H54 (cell line): ENCODE results near the gene CLEC4F.

Experiments used
- DNase-seq: peaks from one replicate; pipeline ENCODE4 v3.0.0; 2011; ENCODE audit warnings: low spot score, mixed read lengths; ENCODE audit not compliant: insufficient read length
- FAIRE-seq: peaks from 3 replicates; lab custom pipeline; 2011; peaks lifted over from hg19 to GRCh38; lab: Jason Lieb, UNC
- POLR2A ChIP-seq: IDR thresholded peaks from 2 replicates; pipeline ENCODE4 v1.6.1; 2011; ENCODE audit warnings: low read depth, mild to moderate bottlenecking, low read length

CLEC4F gene

GRCh38 chr2:70833246-70833645 lies 12.8 kb upstream of the CLEC4F start:
- TF ChIP-seq POLR2A, result no peak
- no peak for FAIRE-seq
- DNase-seq, result no peak

GRCh38 chr2:70832386-70832785 lies 12.0 kb upstream of the CLEC4F start:
- no peak for DNase-seq
- no peak for FAIRE-seq
- no peak for TF ChIP-seq POLR2A

GRCh38 chr2:70831861-70832260 lies 11.5 kb upstream of the CLEC4F start:
- DNase-seq (no peak), FAIRE-seq (no peak)

DNA sequence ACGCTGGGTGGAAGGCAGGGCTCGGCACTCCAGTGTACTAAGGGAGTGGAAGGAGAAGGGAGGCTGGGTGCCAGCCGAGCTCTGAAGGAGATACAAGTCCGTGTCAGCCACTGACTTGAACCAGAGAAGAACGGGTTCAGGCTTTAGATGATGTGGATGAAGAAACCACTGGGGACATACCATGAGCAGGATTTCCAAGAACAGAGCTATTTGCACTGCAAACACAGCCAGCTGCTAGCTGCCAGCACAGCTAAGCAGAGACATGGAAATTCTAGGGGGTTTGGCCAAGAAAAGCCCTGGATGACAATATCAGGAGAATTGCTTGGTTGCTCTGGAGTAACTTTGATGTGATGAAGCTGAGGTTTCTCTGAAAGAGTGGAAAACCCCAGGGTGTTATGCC lies 10.0 kb upstream of the CLEC4F start:
- FAIRE-seq, result no peak
- no peak for TF ChIP-seq POLR2A
- DNase-seq, result no peak

More at GRCh38 chr2:70831861-70832260, 11.5 kb upstream of the CLEC4F start:
- TF ChIP-seq POLR2A, result no peak

DNA sequence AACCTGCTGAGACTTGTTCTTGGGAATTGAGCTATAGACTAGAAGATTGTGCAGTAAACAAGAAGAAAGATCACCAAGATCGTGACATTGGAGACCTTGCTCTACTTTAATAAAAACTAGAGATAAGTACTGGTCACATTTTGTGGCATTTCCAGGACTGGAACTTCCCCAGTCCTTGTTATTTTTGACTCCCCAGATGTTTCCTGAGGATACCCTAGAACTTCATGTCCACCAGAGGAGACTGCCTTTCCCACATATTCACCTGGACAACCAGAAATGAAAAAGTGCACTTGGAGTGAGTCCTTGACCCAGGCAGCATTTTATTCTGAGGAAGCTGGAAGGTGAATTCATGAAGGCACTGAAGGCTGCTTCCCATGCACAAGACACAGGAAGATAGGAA lies 9.5 kb upstream of the CLEC4F start:
- FAIRE-seq, result no peak
- no peak for TF ChIP-seq POLR2A
- no peak for DNase-seq

- DNase-seq, result peak; percentile 38
- no peak for FAIRE-seq
- TF ChIP-seq POLR2A, result no peak
Measured at GRCh38 chr2:70828914-70829824, 8.8 kb upstream of the CLEC4F start.

GRCh38 chr2:70828115-70828514 lies 7.7 kb upstream of the CLEC4F start:
- DNase-seq (no peak), FAIRE-seq (no peak)
- no peak for TF ChIP-seq POLR2A

DNA sequence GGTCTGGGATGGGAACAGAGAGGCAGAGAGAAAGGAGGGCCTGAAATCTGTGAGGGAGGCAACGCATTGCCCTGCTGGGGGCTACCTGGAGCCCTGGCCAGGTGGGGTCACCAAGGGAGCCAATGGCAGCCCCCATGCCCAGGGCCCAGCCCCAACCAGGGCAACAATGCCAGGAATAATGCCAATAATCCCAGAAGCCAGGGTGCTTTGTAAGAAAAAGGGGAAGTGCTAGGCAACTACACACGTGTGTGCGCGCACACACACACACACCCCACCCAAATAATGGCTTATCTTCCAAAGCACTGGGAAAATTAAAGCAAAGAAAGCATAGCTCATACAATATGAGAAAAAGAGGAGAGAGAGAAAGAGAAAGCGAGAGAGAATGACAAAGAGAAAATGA lies 7.0 kb upstream of the CLEC4F start:
- FAIRE-seq (no peak), DNase-seq (no peak)
- TF ChIP-seq POLR2A, result no peak

DNA sequence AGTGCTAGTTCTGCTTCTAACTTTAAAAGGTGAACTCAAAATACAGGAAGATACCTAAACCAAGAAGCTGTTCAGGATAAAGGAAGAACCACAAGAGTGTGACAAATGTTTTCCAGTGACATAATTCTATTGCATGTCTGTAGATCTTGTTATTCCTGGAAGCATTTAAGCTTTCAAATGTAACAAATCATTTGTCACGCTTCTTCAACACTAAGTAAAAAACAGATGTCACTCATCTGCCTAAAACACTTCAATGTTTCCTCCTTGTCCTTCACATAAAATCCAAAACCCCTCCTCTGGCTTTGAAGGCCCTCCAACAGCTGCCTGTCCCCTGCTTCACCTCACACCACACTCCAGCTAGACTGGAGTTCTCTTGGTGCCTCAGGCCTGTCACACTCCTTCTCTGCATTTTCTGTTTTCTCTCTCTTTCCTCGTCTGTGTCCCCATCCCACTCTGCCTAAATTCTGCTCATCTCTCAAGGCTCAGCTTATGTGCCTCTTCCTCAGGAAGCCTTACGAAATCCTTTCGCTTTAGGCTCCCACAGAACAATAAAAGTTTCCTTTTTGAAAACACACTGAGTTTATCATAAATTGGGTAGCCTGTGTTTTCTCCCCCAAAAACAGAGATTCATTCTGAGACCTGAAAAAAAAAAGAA lies 6.4 kb upstream of the CLEC4F start:
- TF ChIP-seq POLR2A, result no peak
- FAIRE-seq, result no peak
- no peak for DNase-seq

- FAIRE-seq, result no peak
- DNase-seq, result no peak
- no peak for TF ChIP-seq POLR2A
Measured at GRCh38 chr2:70823249-70823648, 2.9 kb upstream of the CLEC4F start.

GRCh38 chr2:70822843-70823242 lies 2.4 kb upstream of the CLEC4F start:
- TF ChIP-seq POLR2A, result no peak
- DNase-seq (no peak), FAIRE-seq (no peak)

DNA sequence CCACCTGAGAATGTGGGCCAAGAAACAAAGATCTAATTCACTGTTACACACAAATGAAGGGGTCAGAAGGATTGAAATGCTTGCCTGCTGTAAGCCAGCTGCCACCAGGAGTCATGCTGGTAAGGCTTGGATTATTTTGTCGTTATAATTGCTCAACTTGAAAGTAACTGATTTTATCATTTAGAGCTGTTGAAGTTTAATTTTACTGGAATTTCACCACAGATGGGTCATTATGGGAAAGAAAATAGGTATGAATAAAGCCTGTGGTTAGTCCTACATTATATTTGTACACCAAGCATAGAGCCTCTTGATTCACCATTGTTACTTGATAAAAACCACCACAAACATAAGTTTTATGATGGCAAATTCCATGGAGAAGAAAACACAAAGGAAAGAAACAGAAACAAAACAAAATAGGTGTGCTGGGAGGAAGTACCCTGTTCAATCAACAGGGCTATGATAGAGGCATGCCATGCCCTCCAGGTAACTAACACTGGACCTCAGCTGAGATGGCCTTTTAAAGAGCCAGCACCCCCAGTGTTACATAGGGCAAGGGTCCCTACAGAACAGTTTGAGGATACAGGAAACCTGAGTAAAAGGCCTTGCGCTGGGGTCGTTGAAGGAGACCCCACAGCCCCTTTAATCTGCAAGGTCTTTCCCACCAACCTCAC lies 3.0 kb downstream of the CLEC4F start:
- no peak for FAIRE-seq
- no peak for DNase-seq
- TF ChIP-seq POLR2A, result no peak

DNA sequence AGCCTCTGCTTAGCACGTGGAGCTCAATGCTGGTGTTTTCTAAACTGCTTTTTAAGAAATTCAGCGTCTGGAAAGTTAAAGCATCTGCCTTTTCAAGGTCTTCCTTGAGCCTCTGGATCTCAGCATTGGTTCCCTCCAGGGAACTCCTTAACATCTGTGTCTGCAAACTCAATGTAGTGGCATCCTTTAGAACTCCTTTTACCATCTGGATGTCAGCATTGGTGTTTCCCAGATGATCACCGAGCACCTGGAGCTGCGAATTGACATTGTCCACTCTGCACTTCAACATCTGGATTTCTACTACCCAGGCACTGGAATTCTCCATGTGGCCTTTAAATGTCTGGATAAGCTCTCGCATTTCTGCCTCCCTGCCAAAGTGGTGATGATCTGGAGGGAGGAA lies 3.7 kb downstream of the CLEC4F start:
- FAIRE-seq, result no peak
- DNase-seq, result no peak
- no peak for TF ChIP-seq POLR2A
